Neural progenitor cell (in vitro differentiated cells): ENCODE data around the gene GOT2. TPM values are rescaled to one million over a fixed set of nuclear protein-coding genes. Genes with fewer than 3 reads are reported as not detected.

Experiments
- DNase-seq: peaks from one replicate; pipeline ENCODE4 v3.0.0-alpha.2; 2016; ENCODE audit warnings: low spot score
- H2AFZ ChIP-seq: fragments of 200-600 bp; sonication (generic); replicated peaks from 2 replicates; pipeline ENCODE4 v1.6.1; 2016; ENCODE audit warnings: antibody characterized with exemption
- H3F3A ChIP-seq: fragments of 200-600 bp; sonication (generic); 2 replicates; pipeline ENCODE4 v1.6.1; 2016; ENCODE audit warnings: antibody characterized with exemption, low read depth
- H3K27ac ChIP-seq: fragments of 200-600 bp; sonication (generic); 2 replicates; pipeline ENCODE4 v1.5.1; 2016; ENCODE audit warnings: mild to moderate bottlenecking
- H3K27me3 ChIP-seq: fragments of 200-600 bp; sonication (generic); 2 replicates; pipeline ENCODE4 v1.6.1; 2016; ENCODE audit warnings: mild to moderate bottlenecking, moderate library complexity
- H3K36me3 ChIP-seq: fragments of 200-600 bp; sonication (generic); 2 replicates; pipeline ENCODE4 v1.5.1; 2016
- H3K4me1 ChIP-seq: fragments of 200-600 bp; sonication (generic); 2 replicates; pipeline ENCODE4 v1.6.1; 2016; ENCODE audit warnings: mixed run types
- H3K4me2 ChIP-seq: fragments of 200-600 bp; sonication (generic); 2 replicates; pipeline ENCODE4 v1.6.1; 2016
- H3K4me3 ChIP-seq: fragments of 200-600 bp; sonication (generic); 2 replicates; pipeline ENCODE4 v1.5.1; 2016
- H3K79me2 ChIP-seq: fragments of 200-600 bp; sonication (generic); 2 replicates; pipeline ENCODE4 v1.6.1; 2016; ENCODE audit warnings: low read depth
- H3K9ac ChIP-seq: fragments of 200-600 bp; sonication (generic); 2 replicates; pipeline ENCODE4 v1.6.1; 2016
- H3K9me3 ChIP-seq: fragments of 200-600 bp; sonication (generic); 2 replicates; pipeline ENCODE4 v1.5.1; 2016; ENCODE audit warnings: low read depth
- H4K20me1 ChIP-seq: fragments of 200-600 bp; sonication (generic); 2 replicates; pipeline ENCODE4 v1.6.1; 2016; ENCODE audit warnings: low read depth
- H3K27ac Mint-ChIP-seq: 3 replicates; pipeline ENCODE4 v1.8.0; 2021; ENCODE audit warnings: mixed read lengths
- H3K27me3 Mint-ChIP-seq: 2 replicates; pipeline ENCODE4 v1.8.0; 2022; ENCODE audit warnings: low read depth, mild to moderate bottlenecking, inconsistent platforms, moderate library complexity, mixed read lengths; ENCODE audit not compliant: insufficient read depth
- H3K36me3 Mint-ChIP-seq: 3 replicates; pipeline ENCODE4 v1.8.0; 2021; ENCODE audit warnings: mixed read lengths
- H3K4me1 Mint-ChIP-seq: 3 replicates; pipeline ENCODE4 v1.8.0; 2021; ENCODE audit warnings: mixed read lengths
- H3K4me3 Mint-ChIP-seq: 3 replicates; pipeline ENCODE4 v1.8.0; 2021; ENCODE audit warnings: mild to moderate bottlenecking, moderate library complexity, mixed read lengths
- H3K9me3 Mint-ChIP-seq: 3 replicates; pipeline ENCODE4 v1.8.0; 2020; ENCODE audit warnings: mixed read lengths
- CTCF ChIP-seq: fragments of 200-600 bp; sonication (generic); IDR thresholded peaks from 2 replicates; pipeline ENCODE4 v1.5.1; 2017; ENCODE audit warnings: antibody characterized with exemption, mild to moderate bottlenecking
- EZH2 ChIP-seq: fragments of 200-600 bp; sonication (generic); IDR thresholded peaks from 2 replicates; pipeline ENCODE4 v1.6.1; 2017; ENCODE audit warnings: antibody characterized with exemption, mild to moderate bottlenecking, moderate library complexity
- EZH2phosphoT487 ChIP-seq: fragments of 200-600 bp; sonication (generic); IDR thresholded peaks from 2 replicates; pipeline ENCODE4 v1.6.1; 2017; ENCODE audit warnings: antibody characterized with exemption
- total RNA-seq: library from RNA; depleted of rRNA; stranded (reverse); fragments of >200 nt; gene quantifications from 2 replicates; pipeline ENCODE4 v1.2.3, GENCODE V29; 2015; ENCODE audit warnings: low replicate concordance

Gene GOT2
- total RNA-seq, 1 donor from 2014 or later = 77.2 TPM

DNA sequence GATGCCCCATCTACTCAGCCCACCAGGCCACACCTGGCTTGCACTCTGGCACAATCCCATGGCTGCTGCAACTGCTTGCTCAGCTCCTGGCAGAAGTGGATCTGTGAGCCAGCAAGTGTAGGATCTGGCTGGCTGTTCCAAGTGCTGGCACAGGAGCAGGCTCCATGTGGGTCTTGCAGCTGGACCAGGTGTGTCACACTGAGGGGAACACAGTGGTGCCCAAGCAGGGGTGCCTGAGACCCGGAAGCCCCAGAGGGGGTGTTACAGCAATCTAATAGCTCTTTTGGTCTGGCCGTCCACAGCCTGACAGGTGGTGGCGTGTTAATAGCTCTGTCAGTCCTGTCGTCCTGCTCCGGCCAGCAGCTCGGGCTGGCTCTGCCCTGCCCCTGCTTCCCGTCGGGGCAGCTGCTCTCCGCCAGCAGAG is 19.6 kb upstream of the GOT2 start:
- H3K9me3 ChIP-seq = no peaks in the 10 kb centered on the region
- no peak overlapping the region for H2AFZ ChIP-seq
- no peak overlapping the region for H3K4me2 ChIP-seq
- peaks cover 5% of the 10 kb centered on the region for H3K27me3 ChIP-seq
- no peaks in the 10 kb centered on the region for H4K20me1 ChIP-seq
- H3K4me1 Mint-ChIP-seq = peaks cover 8% of the 10 kb centered on the region
- H3F3A ChIP-seq = no peaks in the 10 kb centered on the region
- H3K4me3 Mint-ChIP-seq = no peak overlapping the region
- no peak overlapping the region for H3K27ac ChIP-seq
- no peaks in the 10 kb centered on the region for H3K36me3 ChIP-seq
- peaks cover 2% of the 10 kb centered on the region for H3K9me3 Mint-ChIP-seq
- no peak overlapping the region for H3K4me3 ChIP-seq
- no peak for DNase-seq
- TF ChIP-seq EZH2 (no peak), EZH2phosphoT487 (no peak), CTCF (no peak)
- no peak overlapping the region for H3K9ac ChIP-seq
- no peaks in the 10 kb centered on the region for H3K79me2 ChIP-seq
- peaks cover 5% of the 10 kb centered on the region for H3K4me1 ChIP-seq
- no peak overlapping the region for H3K27ac Mint-ChIP-seq
- no peaks in the 10 kb centered on the region for H3K36me3 Mint-ChIP-seq
- H3K27me3 Mint-ChIP-seq = peaks cover 5% of the 10 kb centered on the region

DNA sequence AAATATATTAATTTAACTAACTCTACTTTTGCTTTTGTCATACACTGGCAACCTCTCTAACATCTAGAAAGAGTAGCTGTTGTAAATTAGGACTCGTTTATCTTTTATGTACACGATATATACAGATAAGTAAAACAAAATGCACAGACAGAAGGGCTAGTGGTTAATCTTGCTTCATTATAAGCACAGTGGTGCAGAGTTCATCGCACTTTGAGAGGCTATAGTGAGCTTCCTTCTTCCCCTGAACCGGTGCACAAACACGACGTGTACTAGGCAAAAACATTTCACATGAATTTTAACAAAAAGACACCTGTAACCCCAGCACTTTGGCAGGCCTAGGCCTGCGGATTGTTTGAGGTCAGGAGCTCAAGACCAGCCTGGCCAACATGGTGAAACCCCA is 10.4 kb upstream of the GOT2 start:
- Mint-ChIP-seq H3K9me3 (peaks cover 2% of the 10 kb centered on the region), H3K27ac (no peak overlapping the region), H3K27me3 (peaks cover 4% of the 10 kb centered on the region), H3K36me3 (no peaks in the 10 kb centered on the region), H3K4me1 (no peaks in the 10 kb centered on the region), H3K4me3 (no peak overlapping the region)
- Histone ChIP-seq H3K4me3 (no peak overlapping the region), H3K4me1 (no peaks in the 10 kb centered on the region), H3K9me3 (no peaks in the 10 kb centered on the region), H3K9ac (no peak overlapping the region), H3F3A (no peaks in the 10 kb centered on the region), H3K27me3 (no peaks in the 10 kb centered on the region), H3K4me2 (no peak overlapping the region), H2AFZ (no peak overlapping the region), H4K20me1 (no peaks in the 10 kb centered on the region), H3K27ac (no peak overlapping the region), H3K79me2 (no peaks in the 10 kb centered on the region), H3K36me3 (no peaks in the 10 kb centered on the region)
- no peak for TF ChIP-seq CTCF
- no peak for DNase-seq

- H3K4me3 Mint-ChIP-seq = no peak overlapping the region
Measured at GRCh38 chr16:58741976-58742375, 7.9 kb upstream of the GOT2 start.

More at GRCh38 chr16:58741976-58742375, 7.9 kb upstream of the GOT2 start:
- Histone ChIP-seq H3K4me1 (no peaks in the 10 kb centered on the region), H3K4me3 (no peak overlapping the region), H3K27me3 (no peaks in the 10 kb centered on the region), H3K9ac (no peak overlapping the region), H2AFZ (no peak overlapping the region), H3F3A (no peaks in the 10 kb centered on the region), H3K36me3 (no peaks in the 10 kb centered on the region), H4K20me1 (no peaks in the 10 kb centered on the region), H3K4me2 (no peak overlapping the region), H3K79me2 (no peaks in the 10 kb centered on the region), H3K27ac (no peak overlapping the region), H3K9me3 (no peaks in the 10 kb centered on the region)
- Mint-ChIP-seq H3K27ac (no peak overlapping the region), H3K4me1 (no peaks in the 10 kb centered on the region), H3K36me3 (no peaks in the 10 kb centered on the region), H3K9me3 (no peaks in the 10 kb centered on the region), H3K27me3 (peaks cover 4% of the 10 kb centered on the region)
- DNase-seq = no peak
- no peak for TF ChIP-seq EZH2
- TF ChIP-seq CTCF = no peak
- no peak for TF ChIP-seq EZH2phosphoT487
